ENCODE results near the gene SARDH.

Gene SARDH

GRCh38 chr9:133733796-133734533 is 4.2 kb downstream of the SARDH start:
- no peak for ATAC-seq
- no peaks in the 10 kb centered on the region for H3K36me3 Mint-ChIP-seq
- no peaks in the 10 kb centered on the region for H3K9me3 Mint-ChIP-seq
- H3K4me1 Mint-ChIP-seq, result peaks cover 50% of the 10 kb centered on the region
- H3K27me3 Mint-ChIP-seq, result peaks cover 26% of the 10 kb centered on the region
- H3K27ac Mint-ChIP-seq, result no peak overlapping the region
- H3K4me3 Mint-ChIP-seq, result no peak overlapping the region

DNA sequence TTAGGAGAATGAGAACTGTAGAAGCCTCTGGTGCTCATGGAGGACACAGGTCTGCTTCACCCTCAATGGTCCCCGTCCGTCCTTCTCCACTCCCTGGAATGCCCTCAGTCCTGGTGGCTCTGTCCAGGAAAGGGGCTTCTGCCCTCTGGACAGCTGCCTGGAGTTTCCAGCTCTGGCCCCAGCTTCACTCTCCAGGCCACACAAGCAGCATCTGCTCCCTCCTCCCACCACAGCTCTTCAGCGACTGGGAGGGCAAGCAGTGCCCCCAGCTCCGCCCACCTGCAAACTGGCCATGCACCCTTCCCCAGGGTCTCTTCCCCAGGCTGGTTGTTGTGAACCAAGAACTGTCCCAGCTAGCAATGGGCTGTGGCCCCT is 4.7 kb downstream of the SARDH start:
- no peaks in the 10 kb centered on the region for H3K36me3 Mint-ChIP-seq
- H3K4me1 Mint-ChIP-seq, result peaks cover 46% of the 10 kb centered on the region
- ATAC-seq, result no peak
- no peak overlapping the region for H3K4me3 Mint-ChIP-seq
- H3K27ac Mint-ChIP-seq, result no peak overlapping the region
- H3K9me3 Mint-ChIP-seq, result no peaks in the 10 kb centered on the region
- H3K27me3 Mint-ChIP-seq, result peaks cover 32% of the 10 kb centered on the region

DNA sequence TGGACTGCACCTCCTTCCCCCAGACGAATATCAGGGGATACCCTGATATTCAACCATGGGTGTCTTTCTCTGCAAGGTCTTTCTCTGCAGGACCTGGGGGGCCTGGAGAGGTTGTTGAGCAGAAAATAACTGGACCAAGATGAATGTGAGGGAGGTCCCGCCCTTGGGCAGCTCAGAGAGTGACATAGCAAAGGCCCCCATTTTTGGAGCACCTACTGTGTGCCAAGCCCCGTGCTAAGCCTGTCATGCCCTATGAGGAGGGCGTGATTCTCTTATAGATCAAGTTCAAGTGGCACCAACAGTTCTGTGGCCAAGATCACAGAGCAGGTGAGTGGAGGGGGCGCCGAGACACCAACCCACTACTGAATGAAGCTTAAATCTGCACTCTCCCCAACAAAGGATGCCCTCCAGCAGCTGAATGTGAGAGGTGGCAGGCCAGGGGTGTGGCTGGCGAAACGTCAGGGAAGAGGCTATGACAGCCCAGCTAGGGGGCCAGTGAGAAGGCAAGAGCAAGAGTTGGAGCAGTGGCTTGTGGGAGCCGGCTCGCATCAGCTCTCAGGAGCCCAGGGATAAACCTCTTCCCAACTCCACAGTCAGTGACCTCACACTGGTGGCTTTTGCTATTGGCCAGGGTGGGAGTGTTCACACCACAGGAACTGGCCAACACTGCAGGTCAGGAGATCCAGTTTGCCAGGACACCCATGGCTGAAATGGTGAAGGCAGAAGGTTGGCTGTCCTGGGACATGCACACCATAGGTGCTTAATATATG is 5.3 kb downstream of the SARDH start:
- Mint-ChIP-seq H3K4me3 (no peak overlapping the region), H3K9me3 (no peaks in the 10 kb centered on the region), H3K36me3 (no peaks in the 10 kb centered on the region), H3K27ac (no peak overlapping the region), H3K27me3 (peaks cover 37% of the 10 kb centered on the region), H3K4me1 (peaks cover 41% of the 10 kb centered on the region)
- ATAC-seq, result no peak

DNA sequence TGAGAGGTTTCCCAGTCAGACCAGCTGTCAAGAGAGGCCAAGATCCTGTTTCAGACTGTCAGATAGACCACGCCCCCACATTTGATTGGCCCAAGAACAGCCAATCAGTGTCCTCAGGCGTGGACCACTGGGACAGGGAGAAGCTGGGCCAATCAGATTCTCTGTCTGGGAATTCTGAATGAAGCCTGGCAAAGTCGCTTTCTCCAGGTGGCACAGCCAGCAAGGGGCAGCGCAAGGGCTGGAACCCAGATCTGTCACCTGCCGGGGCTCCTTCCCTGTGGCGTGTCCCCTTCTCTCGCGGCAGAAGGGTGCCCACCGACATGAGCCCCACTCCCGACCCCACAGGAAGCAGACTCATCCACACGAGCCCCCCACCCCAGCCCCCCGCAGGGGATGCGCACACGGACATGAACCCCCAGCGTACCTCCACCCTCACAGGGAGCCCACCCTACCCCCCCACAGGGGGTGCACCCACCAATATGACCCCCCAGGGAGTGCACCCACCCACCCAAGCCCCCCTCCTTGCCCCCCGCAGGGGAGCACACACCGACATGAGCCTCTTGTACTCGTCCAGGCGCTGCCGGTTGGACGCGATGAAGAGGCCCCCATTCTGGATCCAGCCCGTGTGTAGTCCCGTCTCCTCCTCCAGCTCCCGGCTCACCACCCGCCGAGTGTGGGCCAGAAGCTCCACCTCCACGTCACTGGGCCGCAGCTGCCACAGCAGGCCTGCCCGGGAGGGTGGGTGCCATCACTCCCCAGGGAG is 6.1 kb downstream of the SARDH start:
- Mint-ChIP-seq H3K36me3 (no peaks in the 10 kb centered on the region), H3K9me3 (no peaks in the 10 kb centered on the region), H3K4me1 (peaks cover 40% of the 10 kb centered on the region), H3K27ac (no peak overlapping the region), H3K4me3 (no peak overlapping the region), H3K27me3 (peaks cover 44% of the 10 kb centered on the region)
- no peak for ATAC-seq

DNA sequence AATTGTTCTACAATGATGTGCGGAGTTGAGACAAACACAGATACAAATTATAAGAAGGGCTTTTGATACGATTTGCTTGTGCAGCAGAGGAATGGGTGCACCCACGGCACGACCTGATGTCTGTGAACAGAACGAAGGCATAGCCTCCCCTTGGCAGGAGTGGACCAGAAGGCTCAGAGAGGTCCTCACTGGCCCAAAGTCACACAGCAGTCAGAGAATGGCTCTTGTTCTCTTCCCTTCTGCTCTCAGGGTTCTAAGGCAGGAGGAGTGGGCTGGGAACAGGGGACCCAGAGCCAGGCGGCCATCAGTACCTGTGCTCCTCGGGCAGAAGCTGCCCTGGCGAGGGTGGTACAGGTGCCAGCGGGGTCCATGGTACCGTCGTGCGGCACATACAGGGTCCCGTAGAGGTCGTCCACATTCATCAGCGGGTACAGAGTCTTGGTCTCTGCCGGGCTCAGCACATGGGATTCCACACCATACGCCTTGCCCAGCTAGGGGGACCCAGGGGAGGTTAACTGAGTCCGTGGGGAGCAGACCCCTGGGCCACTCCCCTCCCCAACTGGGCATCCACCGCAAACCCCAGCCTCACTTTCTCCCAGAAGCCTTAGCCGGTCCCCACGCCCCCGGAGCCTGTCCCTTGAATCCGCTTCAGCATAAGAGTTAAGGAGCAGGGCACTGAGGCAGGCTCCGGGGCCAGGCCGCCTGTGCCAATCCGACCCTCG is 7.0 kb downstream of the SARDH start:
- no peak overlapping the region for H3K4me3 Mint-ChIP-seq
- no peaks in the 10 kb centered on the region for H3K9me3 Mint-ChIP-seq
- no peak overlapping the region for H3K27ac Mint-ChIP-seq
- no peaks in the 10 kb centered on the region for H3K36me3 Mint-ChIP-seq
- peaks cover 53% of the 10 kb centered on the region for H3K27me3 Mint-ChIP-seq
- peaks cover 44% of the 10 kb centered on the region for H3K4me1 Mint-ChIP-seq
- no peak for ATAC-seq

DNA sequence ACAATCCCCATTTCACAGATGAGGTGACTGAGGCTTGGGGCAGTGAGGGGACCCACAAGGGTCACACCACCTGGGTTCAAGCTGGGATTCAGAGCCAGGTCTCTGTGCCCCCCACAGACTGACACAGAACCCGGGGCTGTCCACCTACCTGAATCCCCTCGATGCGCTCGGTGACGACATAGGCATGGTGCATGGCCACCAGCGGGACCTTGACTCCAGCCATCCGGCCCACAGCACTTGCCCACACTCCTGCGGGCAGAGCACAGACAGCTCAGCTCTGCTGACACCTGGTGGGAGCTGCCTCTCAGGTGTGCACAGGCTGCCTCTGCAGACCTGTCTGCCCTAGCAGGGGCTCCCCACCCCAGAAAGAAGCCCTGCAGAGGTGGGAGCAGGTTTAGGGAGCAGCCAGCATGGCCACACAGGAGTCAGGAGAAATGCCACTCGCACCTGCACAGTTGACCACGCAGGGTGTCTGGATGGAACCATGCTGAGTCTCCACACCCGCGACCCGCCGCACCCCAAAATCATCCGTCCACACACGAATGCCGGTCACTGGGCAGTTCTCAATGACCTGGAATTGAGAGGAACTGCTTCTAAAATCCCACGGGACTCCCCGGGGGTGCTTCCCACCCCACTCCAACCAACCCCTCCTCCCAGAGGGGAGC is 8.4 kb downstream of the SARDH start:
- Mint-ChIP-seq H3K27ac (no peak overlapping the region), H3K36me3 (no peaks in the 10 kb centered on the region), H3K4me1 (peaks cover 30% of the 10 kb centered on the region), H3K27me3 (peaks cover 64% of the 10 kb centered on the region), H3K4me3 (no peak overlapping the region), H3K9me3 (no peaks in the 10 kb centered on the region)
- no peak for ATAC-seq

DNA sequence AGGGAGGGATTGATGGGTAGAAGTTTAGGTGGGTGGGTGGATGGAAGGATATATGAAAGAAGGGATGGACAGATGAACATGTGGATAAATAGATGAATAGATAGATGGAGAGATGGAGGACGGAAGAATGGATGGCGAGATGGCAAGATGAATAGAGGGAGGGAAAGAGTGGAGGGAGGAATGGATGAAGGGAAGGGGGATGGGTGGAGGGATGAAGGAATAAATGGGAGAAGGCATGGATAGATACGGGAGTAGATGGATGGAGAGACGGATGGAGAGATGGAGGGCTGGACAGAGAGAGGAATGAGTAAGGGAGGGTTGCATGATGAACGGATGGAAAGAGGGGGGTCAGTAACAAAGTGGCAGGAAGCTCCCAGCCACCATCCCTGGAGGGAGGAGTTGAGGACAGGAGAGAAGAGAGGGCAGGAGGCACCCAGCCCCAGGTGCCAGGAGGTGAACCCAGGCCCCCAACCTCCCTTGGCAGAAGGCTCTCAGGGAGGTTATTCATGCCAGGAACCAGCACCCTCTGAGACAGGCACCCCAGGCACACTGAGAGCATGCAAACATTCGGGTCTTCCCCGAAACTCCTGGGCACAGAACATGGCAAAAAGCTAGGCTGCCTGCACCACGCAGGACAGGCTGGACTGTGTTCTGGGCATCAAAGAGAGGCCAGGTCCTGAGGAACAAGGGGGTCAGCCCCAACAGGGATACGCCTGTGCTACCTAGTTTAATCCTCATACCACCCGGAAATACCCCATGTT is 9.1 kb downstream of the SARDH start:
- no peaks in the 10 kb centered on the region for H3K36me3 Mint-ChIP-seq
- H3K9me3 Mint-ChIP-seq, result no peaks in the 10 kb centered on the region
- no peak overlapping the region for H3K27ac Mint-ChIP-seq
- ATAC-seq, result no peak
- H3K4me3 Mint-ChIP-seq, result no peak overlapping the region
- peaks cover 64% of the 10 kb centered on the region for H3K27me3 Mint-ChIP-seq
- peaks cover 23% of the 10 kb centered on the region for H3K4me1 Mint-ChIP-seq

DNA sequence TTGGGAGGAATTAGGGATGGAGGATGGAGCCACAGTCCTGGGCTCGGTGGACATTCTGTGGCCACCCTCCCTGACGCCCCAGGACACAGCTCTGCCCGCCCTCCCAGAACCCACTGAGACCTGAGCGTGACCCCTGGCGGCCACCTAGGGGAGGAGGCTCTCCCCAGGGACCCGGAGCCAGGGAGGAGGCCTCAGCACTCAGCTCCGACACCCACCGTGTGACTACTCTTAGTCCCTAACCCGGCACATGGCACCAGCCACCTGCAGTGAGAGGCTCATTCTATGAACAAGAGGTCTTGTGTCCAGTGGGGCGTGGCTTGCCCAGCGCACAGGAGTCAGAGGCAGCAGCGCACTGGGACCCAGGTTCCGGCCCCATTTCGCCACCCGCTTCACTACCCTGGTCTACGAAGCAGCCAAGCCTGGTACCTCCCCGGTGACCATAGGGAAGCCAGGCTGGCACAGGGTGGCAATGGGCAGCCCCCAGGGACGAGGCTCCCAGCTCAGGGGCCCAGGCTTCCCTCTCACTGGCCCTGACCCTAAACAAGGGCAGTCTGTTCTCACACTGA is 10.2 kb downstream of the SARDH start:
- Mint-ChIP-seq H3K36me3 (no peaks in the 10 kb centered on the region), H3K27me3 (peaks cover 63% of the 10 kb centered on the region), H3K4me1 (peaks cover 18% of the 10 kb centered on the region), H3K4me3 (no peak overlapping the region), H3K27ac (no peak overlapping the region), H3K9me3 (no peaks in the 10 kb centered on the region)
- no peak for ATAC-seq

GRCh38 chr9:133727277-133727875 is 10.8 kb downstream of the SARDH start:
- Mint-ChIP-seq H3K9me3 (no peaks in the 10 kb centered on the region), H3K4me1 (peaks cover 12% of the 10 kb centered on the region), H3K4me3 (no peak overlapping the region), H3K27me3 (peaks cover 63% of the 10 kb centered on the region), H3K27ac (no peak overlapping the region), H3K36me3 (no peaks in the 10 kb centered on the region)
- ATAC-seq, result peak; percentile 64

DNA sequence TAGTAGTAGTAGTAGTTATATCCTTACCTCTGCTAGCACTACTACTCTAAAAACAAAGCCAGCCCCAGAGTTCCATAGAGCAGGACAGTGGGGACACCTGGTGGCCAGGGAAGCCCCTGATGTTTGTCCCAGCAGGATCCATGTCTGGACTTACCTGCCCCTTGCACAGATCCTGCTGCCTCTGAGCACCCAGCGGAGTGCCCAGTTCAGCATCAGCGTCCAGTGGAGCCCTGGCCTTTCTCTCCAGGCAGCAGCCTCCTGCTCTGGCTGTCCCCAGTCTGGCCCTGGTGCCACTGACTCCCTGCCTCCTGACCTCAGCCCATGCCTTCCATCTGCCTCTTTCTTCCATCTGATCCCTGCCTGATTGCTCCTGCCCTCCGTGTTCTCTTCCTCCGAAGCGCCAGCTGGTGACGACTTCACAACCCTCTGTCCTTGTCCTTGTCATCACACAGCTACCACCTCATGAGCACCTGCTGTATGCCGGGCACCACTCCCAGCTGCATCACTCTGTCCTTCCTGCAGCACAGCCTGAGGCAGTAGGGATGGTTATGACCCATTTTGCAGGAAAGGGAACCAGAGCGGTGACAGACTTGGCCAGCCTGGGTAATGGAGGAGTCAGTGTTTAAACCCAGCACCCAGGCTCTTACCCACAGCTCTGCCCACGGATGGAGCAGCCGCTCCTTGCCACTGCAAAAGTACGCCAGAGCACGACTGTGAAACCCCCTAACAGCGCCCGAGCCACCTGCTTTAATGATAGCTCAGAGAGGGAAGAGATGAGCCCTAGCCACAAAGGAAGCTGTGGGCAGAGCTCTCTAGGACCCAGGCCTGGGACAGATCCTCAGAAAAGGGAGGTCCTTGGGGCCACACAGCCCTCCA is 11.5 kb downstream of the SARDH start:
- peaks cover 66% of the 10 kb centered on the region for H3K27me3 Mint-ChIP-seq
- peaks cover 10% of the 10 kb centered on the region for H3K4me1 Mint-ChIP-seq
- peak; percentile 78 for ATAC-seq
- H3K27ac Mint-ChIP-seq, result peak overlapping the region; percentile 7
- H3K9me3 Mint-ChIP-seq, result no peaks in the 10 kb centered on the region
- H3K4me3 Mint-ChIP-seq, result no peak overlapping the region
- H3K36me3 Mint-ChIP-seq, result no peaks in the 10 kb centered on the region

DNA sequence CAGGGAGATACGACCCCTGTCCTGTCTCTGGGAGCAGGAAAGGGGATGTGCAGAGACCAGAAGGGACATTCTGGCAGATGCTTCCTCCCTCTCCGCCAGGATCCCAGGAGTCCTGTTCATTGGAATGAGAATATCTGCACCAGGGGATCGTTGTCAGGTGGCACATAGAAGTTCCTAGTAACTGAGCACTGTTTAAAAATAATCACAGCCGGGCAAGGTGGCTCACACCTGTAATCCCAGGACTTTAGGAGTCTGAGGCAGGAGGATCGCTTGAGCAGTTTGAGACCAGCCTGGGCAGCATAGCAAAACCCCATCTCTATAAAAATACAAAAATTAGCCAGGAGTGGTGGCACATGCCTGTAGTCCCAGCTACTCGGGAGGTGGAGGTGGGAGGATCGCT is 12.3 kb downstream of the SARDH start:
- Mint-ChIP-seq H3K36me3 (no peaks in the 10 kb centered on the region), H3K4me1 (peaks cover 10% of the 10 kb centered on the region), H3K27me3 (peaks cover 74% of the 10 kb centered on the region), H3K9me3 (no peaks in the 10 kb centered on the region), H3K27ac (no peak overlapping the region), H3K4me3 (no peak overlapping the region)
- ATAC-seq, result no peak

DNA sequence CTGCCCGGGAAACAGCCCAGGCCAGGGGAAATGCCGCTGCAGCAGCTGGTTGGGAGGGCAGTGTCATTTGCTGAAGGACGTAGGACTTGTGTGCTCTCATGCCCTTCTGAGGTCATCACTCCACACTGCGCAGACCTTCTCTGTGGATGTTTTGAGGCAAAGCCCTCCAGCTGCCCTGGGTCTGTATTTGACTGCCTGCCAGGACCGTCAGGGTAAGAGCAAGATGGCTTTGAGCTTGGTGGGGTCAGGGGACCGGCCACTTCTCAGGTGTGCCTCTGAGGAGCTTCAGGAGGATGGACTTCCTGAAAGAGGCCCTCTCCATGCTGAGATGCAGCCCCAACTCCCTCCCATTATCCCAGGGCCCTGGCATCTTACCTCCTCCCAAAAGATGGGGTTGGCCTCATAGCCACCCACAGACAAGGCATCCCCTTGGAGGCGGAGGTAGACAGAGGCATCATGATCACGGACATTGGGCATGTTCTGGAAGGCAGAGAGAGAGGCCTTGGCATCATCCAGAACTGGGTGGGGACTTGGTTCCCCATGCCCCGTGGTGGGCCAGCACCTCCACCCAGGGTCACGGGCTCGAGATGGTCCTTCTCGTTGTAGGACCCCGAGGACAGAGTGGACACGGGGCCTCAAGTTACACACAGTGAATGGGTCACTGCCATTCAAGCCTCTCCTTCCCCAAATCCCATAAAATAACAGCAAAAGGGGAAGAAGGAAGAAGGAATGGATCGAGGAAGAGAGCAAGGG is 19.4 kb downstream of the SARDH start:
- H3K4me3 Mint-ChIP-seq, result no peak overlapping the region
- ATAC-seq, result no peak
- H3K27ac Mint-ChIP-seq, result no peak overlapping the region
- peaks cover 94% of the 10 kb centered on the region for H3K27me3 Mint-ChIP-seq
- peaks cover 6% of the 10 kb centered on the region for H3K9me3 Mint-ChIP-seq
- H3K36me3 Mint-ChIP-seq, result no peaks in the 10 kb centered on the region
- H3K4me1 Mint-ChIP-seq, result peaks cover 7% of the 10 kb centered on the region
